Non-pigmented ciliary epithelial cell (primary cell): ENCODE results near the gene SCRG1.
A peak's percentile ranks its signal among the peaks of the same experiment; 100 is the strongest.

Source experiments
- DNase-seq: peaks from one replicate; pipeline ENCODE4 v3.0.0-alpha.2; 2010; ENCODE audit warnings: low read depth

The SCRG1 gene

GRCh38 chr4:173398779-173399415 lies at the start of gene SCRG1:
SCRG1 (minus strand) TSS chr4:173399116; CDS start chr4:173391414, 7,702 bp downstream.
- DNase-seq, result no peak

GRCh38 chr4:173448103-173448502 lies 49.2 kb upstream of the SCRG1 start:
- DNase-seq, result no peak

GRCh38 chr4:173446416-173446815 lies 47.5 kb upstream of the SCRG1 start:
- DNase-seq, result no peak

GRCh38 chr4:173443121-173443520 lies 44.2 kb upstream of the SCRG1 start:
- DNase-seq, result no peak

- DNase-seq, result no peak
These were observed 43.5 kb upstream of the SCRG1 start for GRCh38 chr4:173442223-173442932.

- no peak for DNase-seq
These were observed 42.0 kb upstream of the SCRG1 start for GRCh38 chr4:173440888-173441287.

GRCh38 chr4:173436771-173437265 lies 37.9 kb upstream of the SCRG1 start:
- no peak for DNase-seq

- peak; percentile 38 for DNase-seq
These were observed 37.2 kb upstream of the SCRG1 start for GRCh38 chr4:173436149-173436579.

- no peak for DNase-seq
These were observed 35.3 kb upstream of the SCRG1 start for GRCh38 chr4:173434231-173434630.

GRCh38 chr4:173433447-173433846 lies 34.5 kb upstream of the SCRG1 start:
- no peak for DNase-seq

- DNase-seq, result no peak
These were observed 33.5 kb upstream of the SCRG1 start for GRCh38 chr4:173432430-173432829.

GRCh38 chr4:173426064-173426463 lies 27.1 kb upstream of the SCRG1 start:
- DNase-seq, result no peak

GRCh38 chr4:173424899-173425805 lies 26.2 kb upstream of the SCRG1 start:
- DNase-seq, result peak; percentile 41

- no peak for DNase-seq
These were observed 21.9 kb upstream of the SCRG1 start for GRCh38 chr4:173420801-173421200.

GRCh38 chr4:173420324-173420752 lies 21.4 kb upstream of the SCRG1 start:
- DNase-seq, result no peak

- DNase-seq, result no peak
These were observed 19.7 kb upstream of the SCRG1 start for GRCh38 chr4:173418639-173419038.

GRCh38 chr4:173417833-173418232 lies 18.9 kb upstream of the SCRG1 start:
- no peak for DNase-seq

- no peak for DNase-seq
These were observed 17.2 kb upstream of the SCRG1 start for GRCh38 chr4:173415885-173416653.

GRCh38 chr4:173415092-173415491 lies 16.2 kb upstream of the SCRG1 start:
- DNase-seq, result no peak

- no peak for DNase-seq
These were observed 15.5 kb upstream of the SCRG1 start for GRCh38 chr4:173414456-173414855.

- DNase-seq, result no peak
These were observed 14.1 kb upstream of the SCRG1 start for GRCh38 chr4:173413036-173413435.
